Measurements from ENCODE around the gene IL11RA.

IL11RA gene

DNA sequence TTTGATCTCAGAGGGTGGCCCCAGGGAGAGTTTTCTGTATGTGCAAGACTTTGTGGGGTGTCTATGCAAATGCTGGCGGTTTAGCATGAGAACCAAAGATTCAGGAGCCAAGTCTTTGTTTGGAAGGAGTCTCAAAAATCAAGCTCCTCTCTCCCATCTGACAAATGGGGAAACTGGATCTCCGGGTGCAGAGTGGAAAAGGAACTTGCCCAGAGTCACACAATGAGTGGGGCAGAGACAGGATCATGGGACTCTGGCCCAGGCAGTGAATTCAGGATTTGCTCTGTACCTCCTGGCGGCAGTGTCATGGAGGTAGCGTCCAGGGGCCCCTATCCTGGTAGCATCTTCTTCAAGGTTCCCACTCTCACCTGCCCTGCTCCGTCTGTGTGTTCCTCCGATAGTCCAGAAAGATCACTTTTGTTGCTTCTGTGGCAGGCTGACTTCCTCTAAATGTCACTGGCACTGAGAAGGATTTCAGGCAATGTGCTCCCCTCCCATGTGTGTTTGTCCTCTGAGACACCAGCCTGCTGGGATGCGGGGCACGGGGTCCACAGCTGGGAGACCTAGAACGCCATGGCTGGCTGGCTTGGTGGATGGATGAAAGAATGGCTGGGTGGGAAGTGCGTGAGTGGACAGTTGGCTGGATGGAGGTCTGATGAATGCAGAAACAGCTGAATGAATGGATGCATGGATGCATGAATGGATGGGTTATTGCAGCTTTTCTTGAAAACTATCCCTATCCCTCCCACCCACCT, 35.5 kb downstream of the IL11RA start:
- no peak for DNase-seq

DNA sequence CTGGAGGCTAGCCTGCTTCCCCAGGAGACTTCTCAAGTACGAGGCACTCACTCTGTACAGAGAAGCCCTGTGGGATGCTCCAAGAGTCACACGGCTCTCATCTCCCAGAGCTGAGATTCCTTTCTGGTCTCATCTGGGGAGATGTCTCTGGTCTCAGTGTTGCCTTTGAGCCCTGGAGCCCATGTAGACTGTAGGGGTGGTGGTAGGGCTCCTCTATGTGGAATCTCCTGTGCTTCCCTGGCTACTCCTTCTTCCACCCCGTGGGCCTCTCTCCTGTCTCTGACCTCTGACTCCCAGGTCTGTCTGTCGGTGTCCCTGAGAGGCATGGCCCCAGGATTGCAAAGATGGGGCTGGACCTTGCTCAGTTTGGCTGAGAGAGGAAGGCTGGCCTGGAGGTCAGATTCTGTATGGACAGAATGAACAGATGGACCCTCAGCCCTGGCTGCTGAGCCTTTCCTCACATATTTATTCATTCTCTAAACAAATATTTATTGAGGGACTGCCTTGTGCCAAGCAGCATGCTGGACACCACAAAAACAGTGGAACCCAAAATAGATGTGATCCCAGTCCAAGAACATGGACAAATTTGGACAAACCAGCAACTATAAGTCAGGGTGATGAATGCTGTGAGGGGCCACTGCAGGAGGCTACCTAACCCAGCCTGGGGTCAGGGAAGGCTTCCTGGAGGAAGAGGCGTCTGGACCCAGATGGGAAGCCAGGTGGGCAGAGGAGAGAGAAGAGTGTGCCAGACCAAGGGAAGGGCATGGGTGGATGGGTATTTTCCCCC, 36.5 kb downstream of the IL11RA start:
- no peak for DNase-seq

DNA sequence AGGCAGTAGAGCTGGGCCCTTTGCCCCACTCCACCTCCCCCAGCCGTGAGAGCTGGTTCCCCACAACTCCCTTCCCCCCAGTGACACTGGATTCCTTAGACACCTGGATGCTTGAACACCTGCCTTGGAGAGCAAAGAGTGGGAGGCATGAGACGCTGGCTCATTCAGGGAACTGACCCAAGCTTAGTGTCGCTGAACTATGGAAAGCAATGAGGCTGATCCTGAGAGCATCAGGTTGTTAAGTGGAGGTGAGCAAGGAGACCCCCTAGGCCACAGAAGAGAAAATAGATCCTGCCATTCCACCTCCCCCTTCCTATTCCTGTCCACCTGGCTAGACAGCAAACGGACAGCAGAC, 37.1 kb downstream of the IL11RA start:
- no peak for DNase-seq

DNA sequence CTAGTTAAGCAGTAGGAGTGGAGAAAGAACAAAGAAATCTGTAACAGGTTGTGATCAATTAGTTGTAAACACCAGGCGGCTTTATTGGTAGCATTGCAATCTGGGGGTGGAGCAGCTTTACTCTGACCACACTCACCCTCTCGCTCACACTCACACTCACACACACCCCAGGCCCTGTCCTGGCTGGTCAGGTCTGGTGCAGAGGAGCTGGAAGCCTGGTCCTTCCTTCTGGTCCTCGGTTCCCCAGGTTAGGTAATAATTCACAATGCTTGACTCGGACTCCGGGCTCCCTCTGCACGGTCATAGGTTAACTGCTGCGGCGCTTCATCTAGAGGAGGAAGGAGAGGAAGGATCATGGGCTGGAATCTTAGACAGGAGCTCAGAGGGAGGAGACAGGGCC, 37.5 kb downstream of the IL11RA start:
- no peak for DNase-seq

- no peak for DNase-seq
Measured at GRCh38 chr9:34690983-34691935, 39.3 kb downstream of the IL11RA start, which contains the start of gene CCL19. CCL19 (minus strand) TSS chr9:34691276; CDS start chr9:34691139, 137 bp downstream.

GRCh38 chr9:34691936-34692315, 39.9 kb downstream of the IL11RA start:
- DNase-seq = no peak

DNA sequence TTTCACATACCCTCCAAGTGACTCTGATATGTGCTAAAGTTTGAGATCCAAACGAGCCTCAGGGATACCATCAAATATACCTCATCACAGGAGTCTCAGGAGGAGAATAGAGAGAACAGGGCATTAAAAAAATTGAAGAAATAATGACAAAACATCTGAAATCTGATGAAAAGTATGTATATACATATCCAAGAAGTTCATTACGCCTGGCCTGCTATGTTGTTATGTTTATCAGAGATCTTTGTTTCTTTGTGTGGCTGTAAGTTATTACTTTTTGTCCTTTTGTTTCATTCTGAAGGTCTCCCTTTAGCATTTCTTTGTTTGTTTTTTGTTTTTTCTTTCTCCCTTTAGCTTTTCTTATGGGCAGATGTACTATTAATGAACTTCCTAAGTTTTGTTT, 41.6 kb downstream of the IL11RA start:
- no peak for DNase-seq

DNA sequence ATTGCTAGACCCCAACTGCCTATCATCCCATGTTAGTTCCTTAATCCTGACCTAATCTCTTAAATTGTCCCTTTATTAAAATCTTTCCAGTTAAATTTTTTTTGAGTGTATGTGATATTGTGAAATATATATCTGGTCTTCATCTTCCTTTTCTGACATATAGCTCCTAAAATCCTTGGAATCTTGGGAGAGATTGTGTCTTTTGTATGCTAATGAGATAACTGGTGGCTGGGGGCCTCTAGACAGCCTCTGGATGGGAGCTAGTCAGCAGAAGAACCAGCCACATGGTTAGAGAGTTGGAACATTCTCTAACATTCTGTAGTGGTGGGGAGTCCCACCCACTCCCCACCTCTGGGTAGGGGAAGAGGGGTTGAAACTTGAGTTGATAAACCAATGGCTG, 42.8 kb downstream of the IL11RA start:
- no peak for DNase-seq

GRCh38 chr9:34701023-34701768, 49.2 kb downstream of the IL11RA start:
- DNase-seq = peak; percentile 75 to 80

DNA sequence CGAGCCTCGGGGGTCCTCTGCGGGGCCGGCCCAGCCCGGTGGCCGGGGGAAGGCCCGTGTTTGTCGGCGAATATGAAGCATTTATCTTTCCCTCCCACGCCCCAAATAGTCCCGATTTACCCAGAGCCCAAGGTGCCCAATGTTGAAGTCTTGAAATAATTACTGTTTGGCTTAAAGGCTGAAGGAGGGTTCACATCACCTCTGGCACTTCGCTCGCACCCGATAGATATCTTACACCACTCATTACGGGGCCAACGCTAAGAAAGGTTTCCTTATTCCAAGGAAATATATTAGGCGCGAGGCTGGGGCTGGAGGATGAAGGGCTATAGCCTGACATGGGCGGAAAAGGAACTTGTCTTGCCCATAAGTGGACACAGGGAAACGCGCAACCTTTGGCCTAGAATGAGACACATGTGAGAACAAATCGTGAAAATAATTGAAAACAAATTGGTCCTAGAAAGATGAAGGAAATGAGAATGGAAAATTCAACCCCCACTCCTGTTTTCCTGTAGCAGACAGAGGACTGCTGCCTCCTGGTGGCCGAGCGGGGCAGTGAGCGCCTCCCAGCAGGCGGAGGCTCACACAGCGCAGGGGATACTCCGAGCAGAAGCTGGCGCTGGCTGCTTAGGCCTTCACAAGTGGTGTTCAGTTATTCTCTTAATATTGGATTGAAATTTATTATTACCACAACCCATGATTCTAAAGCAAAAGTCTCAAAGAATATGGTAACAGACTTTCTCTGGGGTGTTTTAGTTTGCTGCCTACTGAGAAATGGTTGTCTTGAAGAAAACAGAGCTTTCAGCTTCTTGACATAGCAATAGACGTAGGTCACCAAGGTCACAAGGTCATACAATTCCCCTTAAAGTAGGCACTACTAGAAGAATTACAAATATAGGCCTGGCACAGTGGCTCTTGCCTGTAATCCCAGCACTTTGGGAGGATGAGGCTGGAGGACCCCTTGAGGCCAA, 50.1 kb downstream of the IL11RA start:
- peak; percentile 75 to 81 for DNase-seq

GRCh38 chr9:34707130-34707529, 55.1 kb downstream of the IL11RA start:
- DNase-seq = no peak

- DNase-seq = no peak
Measured at GRCh38 chr9:34709196-34709978, 57.4 kb downstream of the IL11RA start.

DNA sequence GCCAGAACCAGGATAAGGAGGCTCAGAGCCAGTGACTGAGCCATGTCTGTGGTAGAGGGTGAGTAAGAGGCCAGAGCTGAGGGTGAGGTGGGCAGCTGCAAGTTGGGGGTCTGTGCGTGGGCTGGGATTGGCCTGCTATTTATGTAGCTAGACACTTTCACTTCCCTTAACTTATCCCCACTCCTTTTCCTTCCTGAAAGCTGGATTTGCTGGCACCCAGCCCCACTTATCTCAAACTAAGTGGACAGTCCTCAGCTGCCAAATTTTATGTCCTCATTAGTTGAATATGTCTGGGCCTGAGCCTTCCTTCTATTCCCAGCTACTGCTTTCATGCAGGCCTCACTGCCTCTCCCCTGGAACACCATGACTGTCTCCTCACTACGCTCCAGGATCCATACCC, 58.0 kb downstream of the IL11RA start, which contains the start of gene CCL21:
TSS of gene CCL21 (minus strand) at position 114 of the 400 bp plus-strand sequence. CDS start at position 44, 70 bp downstream.
- no peak for DNase-seq
